Superior temporal gyrus (tissue), 1 donor: Measurements from ENCODE around the gene C16orf46.

Experiments
- DNase-seq: peaks from one replicate; pipeline ENCODE4 v3.0.0-alpha.2; 2016; ENCODE audit errors: extremely low spot score

C16orf46 gene

GRCh38 chr16:81076566-81077075, 417 bp downstream of the C16orf46 start:
- peak; percentile 92 for DNase-seq

- DNase-seq = no peak
Observed at GRCh38 chr16:81073560-81074330, 3.3 kb downstream of the C16orf46 start.

DNA sequence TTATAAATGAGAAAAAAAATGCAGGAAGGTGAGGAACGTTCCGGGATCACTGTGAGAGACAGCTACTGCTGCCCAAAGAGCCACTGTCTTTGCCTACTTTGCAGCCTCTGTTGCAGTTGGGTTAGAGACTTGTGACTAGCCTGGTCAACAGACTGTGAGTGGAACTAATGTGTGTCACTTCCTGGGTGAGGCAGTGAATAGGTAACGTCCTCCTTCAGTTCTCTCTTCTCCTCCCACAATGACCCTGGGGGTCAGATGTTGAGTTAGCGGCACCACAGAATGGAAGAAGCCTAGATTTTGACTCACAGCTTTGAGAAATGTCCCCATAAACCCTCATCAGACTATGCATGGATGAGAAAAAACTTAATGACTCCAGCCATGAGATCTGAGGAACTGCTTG, 5.2 kb downstream of the C16orf46 start:
- DNase-seq = no peak

GRCh38 chr16:81070979-81071378, 6.1 kb downstream of the C16orf46 start:
- DNase-seq = no peak

DNA sequence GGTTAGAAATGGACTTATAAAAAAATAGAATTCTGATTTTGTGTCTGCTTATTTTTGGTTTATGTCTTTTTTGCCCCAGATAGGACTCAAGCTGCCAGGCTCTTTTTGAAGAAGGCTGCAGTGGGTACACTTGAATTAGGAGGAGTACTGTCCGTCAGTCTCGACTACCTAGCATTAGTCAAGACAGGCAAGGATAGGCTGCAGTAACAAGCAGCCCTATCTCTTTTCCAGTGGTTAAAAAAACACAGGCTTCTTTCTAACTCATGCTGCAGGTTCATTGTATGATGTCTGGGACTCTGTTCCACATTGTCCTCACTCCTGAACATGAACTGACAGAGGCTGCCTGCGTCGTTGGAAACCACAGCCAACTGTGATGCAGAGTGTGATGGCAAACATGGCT, 8.0 kb downstream of the C16orf46 start:
- DNase-seq = no peak

DNA sequence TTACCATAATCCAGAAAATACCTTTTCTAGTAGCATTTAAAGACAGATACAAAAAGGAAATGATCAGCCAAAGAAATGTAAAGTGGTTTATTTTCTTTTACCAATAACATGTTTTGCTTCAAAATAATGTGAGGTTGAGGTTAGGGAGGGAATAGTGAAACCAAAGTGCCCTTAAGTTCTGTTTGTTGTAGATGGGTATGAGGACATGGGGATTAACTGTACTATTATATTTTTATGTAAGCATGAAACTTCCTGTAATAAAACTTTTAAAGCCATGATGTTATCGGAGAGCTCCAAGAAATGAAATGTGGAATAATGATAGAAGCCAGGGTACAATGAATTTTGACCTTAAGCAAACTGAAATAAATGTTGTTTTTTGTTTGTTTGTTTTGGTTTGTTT, 9.9 kb downstream of the C16orf46 start:
- no peak for DNase-seq

GRCh38 chr16:81066681-81067080, 10.4 kb downstream of the C16orf46 start:
- peak; percentile 26 for DNase-seq

DNA sequence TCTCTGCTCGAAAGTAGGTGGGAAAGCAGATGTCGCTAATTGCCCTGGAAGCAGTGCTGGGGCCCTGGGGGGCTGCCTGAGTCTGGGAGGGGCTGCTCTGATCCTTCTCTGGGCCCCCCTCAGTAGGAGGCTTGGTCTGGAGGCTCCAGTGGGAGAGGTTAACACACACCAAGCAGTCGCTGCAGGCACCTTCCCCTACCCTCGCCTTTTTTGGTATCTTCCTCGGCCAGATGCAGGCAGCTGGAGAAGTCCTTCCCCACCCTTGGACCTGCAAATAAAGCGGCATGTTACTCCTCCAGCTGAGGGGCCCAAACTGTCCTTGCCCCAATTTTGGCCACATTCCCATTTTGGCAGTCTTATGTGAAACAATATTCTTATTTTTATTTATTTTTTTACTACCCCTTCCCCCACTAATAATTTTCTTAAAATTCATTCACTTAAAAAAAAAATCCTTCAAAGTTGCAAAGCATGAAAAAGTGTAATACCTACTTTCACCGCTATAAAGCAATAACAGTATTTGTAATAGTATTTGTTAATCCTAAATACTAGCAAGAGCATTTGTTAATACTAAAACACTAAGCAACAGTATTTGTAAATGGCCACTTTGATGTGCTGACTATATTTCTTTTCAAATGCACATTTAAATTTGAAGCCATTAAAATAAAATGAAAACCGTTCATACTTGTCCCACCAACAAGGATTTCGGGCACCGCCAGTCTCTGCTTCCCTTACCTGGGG, 15.0 kb downstream of the C16orf46 start:
- DNase-seq = no peak

- no peak for DNase-seq
Observed at GRCh38 chr16:81061307-81061640, 15.8 kb downstream of the C16orf46 start.

DNA sequence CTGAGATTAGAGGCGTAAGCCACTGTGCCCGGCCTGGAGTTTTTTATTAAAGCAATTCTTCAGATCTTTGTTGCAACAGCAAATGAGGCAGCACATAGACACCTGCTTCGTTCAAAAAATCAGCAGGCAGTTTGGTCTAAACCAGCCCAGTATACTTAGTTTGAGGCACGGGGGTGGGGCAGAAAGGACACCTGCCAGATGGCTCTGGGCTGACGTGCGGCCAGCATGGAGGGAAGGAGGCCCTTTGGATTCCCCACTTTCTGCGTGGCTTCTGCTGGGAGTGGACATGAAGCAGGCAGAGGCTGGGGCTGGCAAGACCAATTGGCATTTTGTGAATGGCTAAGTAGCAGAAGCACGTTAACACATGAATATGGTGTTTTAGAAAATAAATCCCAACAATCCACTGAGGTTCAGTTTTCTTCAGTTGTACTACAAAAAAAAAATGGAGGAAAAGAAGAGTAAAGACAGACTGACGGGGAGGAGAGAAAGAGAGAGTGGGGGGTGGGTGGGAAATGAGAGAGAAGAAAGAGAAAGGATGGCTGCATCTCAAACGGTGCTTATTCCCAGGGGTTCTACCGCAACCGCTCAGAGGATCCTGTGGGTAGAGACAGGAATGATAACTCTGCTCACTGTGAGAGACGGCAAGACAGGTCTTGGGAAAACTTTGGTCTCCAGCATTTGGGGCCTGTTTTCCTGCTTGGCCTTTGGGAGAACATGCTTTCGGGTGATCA, 16.3 kb downstream of the C16orf46 start:
- DNase-seq = no peak

- DNase-seq = no peak
Observed at GRCh38 chr16:81053761-81054160, 23.3 kb downstream of the C16orf46 start.

- DNase-seq = no peak
Observed at GRCh38 chr16:81042821-81043220, 34.2 kb downstream of the C16orf46 start.

- DNase-seq = no peak
Observed at GRCh38 chr16:81041696-81042095, 35.3 kb downstream of the C16orf46 start.

GRCh38 chr16:81040842-81041241, 36.2 kb downstream of the C16orf46 start:
- no peak for DNase-seq

DNA sequence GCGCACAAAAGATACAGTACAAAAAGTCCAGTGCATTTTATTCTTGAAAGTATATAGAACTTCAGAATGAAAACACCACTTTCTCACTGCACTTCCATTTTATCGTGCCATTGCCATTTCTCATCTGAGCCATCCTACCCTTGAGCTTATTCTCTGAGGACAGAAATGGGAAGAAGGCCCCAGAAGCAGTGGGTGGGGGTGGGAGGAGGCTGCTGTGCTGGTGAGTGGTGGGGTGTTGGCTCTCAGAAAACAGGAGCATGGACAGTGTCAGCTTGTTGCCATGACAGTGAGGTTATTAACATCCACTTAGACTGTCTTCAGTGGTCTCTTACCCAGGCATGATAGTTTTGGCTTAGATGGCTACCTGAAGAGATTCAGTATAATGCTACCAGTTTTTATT, 36.9 kb downstream of the C16orf46 start:
- DNase-seq = no peak

DNA sequence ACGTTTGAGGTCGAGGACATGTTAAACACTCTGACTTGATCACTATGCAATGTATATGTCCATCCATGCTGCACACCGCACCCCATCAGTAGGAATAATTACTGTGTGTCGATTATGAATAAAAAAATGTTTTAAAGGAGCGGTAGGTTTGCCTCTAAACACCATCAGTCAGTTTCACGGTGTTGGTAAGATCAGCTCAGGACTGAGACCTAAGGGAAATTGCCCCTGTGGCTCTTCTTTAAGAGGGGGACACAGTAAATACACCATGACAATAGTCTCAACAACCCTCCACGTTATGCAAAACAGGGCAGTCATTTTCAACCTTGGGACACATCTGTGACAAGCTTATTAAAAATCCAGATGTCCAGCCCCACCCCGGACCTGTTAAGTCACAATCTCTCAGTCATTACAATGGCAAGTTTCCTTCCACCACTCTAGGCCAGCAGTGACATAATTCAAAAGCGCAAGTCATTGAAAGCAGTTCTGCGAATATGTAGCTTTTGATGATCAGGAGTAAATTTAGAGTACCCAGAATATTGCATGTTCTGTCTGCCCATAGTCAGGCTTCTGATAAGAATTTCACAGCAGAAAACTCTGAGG, 40.2 kb downstream of the C16orf46 start:
- DNase-seq = no peak

DNA sequence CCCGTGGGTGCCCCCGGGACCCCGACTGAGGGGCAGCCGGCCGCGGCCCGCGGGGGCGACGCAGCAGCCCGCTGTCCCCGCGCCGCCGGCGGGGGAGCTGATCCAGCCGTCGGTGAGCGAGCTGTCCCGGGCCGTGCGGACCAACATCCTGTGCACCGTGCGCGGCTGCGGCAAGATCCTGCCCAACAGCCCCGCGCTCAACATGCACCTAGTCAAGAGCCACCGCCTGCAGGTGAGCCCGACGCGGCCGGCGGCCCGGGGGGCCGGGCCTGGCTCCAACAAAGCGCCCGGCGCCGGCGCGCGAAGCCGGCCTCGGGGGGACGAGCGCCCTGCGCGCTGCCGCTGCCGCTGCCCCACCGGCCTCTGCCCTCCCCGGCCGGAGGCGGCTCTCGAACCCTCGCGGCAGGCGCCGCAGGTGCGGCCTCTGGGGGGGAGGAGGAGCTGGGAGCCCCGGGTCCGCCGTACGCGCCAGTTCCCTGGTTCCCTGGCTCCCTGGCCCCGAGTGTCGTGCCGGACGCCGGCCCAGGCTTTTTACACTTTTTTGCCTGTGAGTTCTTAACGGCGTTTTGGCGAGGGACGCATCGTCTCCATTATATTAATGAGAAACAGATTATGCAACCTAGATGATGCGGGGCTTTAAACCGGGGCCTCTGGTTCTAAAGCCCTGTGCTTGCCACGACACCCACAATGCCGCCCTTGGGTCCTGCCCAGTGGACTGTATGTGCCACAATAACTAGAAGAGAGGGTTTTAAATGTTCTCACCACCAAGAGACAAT, 40.9 kb downstream of the C16orf46 start:
- peak; percentile 42 for DNase-seq

DNA sequence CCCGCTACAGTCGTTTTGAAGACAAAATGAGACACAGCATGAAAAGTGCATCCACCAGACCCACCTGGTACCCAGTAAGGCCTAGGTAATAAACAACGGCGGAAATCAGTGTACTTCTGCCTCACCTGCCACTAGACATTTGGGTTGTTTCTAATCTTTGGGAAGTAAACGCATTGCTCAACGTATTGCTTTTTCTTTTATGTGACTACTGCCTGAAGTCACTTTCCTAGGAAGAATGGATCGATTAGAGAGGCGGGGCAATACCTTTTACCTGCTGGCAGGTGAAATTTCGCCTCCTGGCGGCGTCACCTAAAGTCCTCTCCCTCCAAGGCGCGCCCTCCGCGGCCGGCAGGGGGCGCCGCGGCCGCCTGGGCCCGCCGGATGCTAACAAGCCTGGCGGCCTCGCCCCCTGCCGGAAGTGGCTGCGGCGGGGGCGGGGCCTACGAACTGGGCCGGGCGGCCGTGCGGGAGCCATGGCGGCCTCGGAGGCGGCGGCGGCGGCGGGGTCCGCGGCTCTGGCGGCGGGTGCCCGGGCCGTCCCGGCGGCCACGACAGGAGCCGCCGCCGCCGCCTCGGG, 41.6 kb downstream of the C16orf46 start, which contains the start of gene ATMIN:
TSS of gene ATMIN (plus strand) at position 445 of the 577 bp plus-strand sequence. CDS start at position 474, 29 bp downstream.
- DNase-seq = peak; percentile 87

- DNase-seq = no peak
Observed at GRCh38 chr16:81029930-81030604, 47.0 kb downstream of the C16orf46 start.

DNA sequence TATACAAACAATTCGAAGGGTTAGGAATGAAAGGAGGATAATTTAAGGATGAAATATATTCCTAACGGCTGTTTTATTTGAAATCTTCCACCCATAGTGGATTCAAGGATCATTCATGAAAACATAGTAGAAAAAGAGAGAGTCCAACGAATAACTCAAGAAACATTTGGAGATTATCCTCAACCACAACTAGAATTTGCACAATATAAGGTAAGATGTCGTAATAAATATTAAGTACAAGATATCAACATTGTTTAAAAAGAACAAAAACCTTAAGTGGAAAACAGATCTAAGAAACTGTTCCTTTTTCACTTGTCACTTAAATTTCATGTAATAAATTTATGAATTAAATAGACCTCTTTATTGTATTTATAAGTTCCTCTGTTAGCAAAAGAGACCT, 50.6 kb downstream of the C16orf46 start:
- no peak for DNase-seq
